Liver (tissue), 9 donors: ENCODE results near the gene SERINC5. TPM values are rescaled to one million over a fixed set of nuclear protein-coding genes. Genes with fewer than 3 reads are reported as not detected.

Experiments used
- DNase-seq: peaks from one replicate; pipeline ENCODE4 v3.0.0-alpha.2; 2017; ENCODE audit warnings: low spot score
- H3K27ac ChIP-seq, 2 donors: one replicate each; pipeline ENCODE4 v1.7.0; 2013; ENCODE audit warnings: inconsistent platforms in 2 of 2, low read length in 2 of 2, control low read depth in 1 of 2, low read depth in 1 of 2, mild to moderate bottlenecking in 1 of 2
- H3K27me3 ChIP-seq, 4 donors: one replicate each; pipeline versions ENCODE4 v1.6.1 to v1.7.0; 2013; ENCODE audit warnings: low read length in 3 of 4, inconsistent platforms in 1 of 4, mild to moderate bottlenecking in 1 of 4, moderate library complexity in 1 of 4; ENCODE audit not compliant: control insufficient read depth in 4 of 4, insufficient read depth in 4 of 4
- H3K36me3 ChIP-seq, 4 donors: one replicate each; pipeline versions ENCODE4 v1.6.1 to v1.7.0; 2013; ENCODE audit warnings: low read length in 3 of 4, mild to moderate bottlenecking in 3 of 4, low read depth in 1 of 4, moderate library complexity in 1 of 4; ENCODE audit not compliant: control insufficient read depth in 4 of 4, insufficient read depth in 3 of 4
- H3K4me1 ChIP-seq, 4 donors: one replicate each; pipeline versions ENCODE4 v1.6.1 to v1.7.0; 2013; ENCODE audit warnings: low read length in 3 of 4, mild to moderate bottlenecking in 3 of 4, moderate library complexity in 1 of 4; ENCODE audit not compliant: control insufficient read depth in 4 of 4, insufficient read depth in 4 of 4
- H3K4me3 ChIP-seq, 3 donors: one replicate each; pipeline versions ENCODE4 v1.6.1 to v1.7.0; 2013; ENCODE audit warnings: low read length in 3 of 3, control low read depth in 1 of 3, low read depth in 1 of 3, mild to moderate bottlenecking in 1 of 3
- H3K9ac ChIP-seq, 2 donors: one replicate each; pipeline ENCODE4 v1.7.0; 2013; ENCODE audit warnings: low read length in 2 of 2, mild to moderate bottlenecking in 2 of 2, moderate library complexity in 2 of 2, control low read depth in 1 of 2, low read depth in 1 of 2
- H3K9me3 ChIP-seq, 4 donors: one replicate each; pipeline versions ENCODE4 v1.6.1 to v1.7.0; 2013; ENCODE audit warnings: low read length in 3 of 4; ENCODE audit not compliant: control insufficient read depth in 4 of 4
- CTCF ChIP-seq: fragments of 150-350 bp; IDR thresholded peaks from 2 replicates; pipeline ENCODE4 v1.5.1; 2017; ENCODE audit warnings: improper control_type of control experiment, low read depth, low read length; ENCODE audit not compliant: missing input control
- EGR1 ChIP-seq, 2 donors: IDR thresholded peaks; 2 replicates each; pipeline ENCODE4 v1.6.1; 2016 to 2018; ENCODE audit warnings: antibody characterized with exemption in 2 of 2, low read depth in 2 of 2
- FOXA1 ChIP-seq: IDR thresholded peaks from 2 replicates; pipeline ENCODE4 v1.6.1; 2016; ENCODE audit warnings: antibody characterized with exemption
- FOXA2 ChIP-seq: IDR thresholded peaks from 2 replicates; pipeline ENCODE4 v1.6.1; 2016; ENCODE audit warnings: antibody characterized with exemption
- GABPA ChIP-seq, 2 donors: IDR thresholded peaks in 1 of 2; conservative IDR thresholded peaks in 1 of 2; 2 replicates each; pipeline ENCODE4 v1.6.1; 2016; ENCODE audit warnings: antibody characterized with exemption in 2 of 2, mild to moderate bottlenecking in 1 of 2, moderate library complexity in 1 of 2
- HNF4A ChIP-seq, 2 donors: conservative IDR thresholded peaks; 2 replicates each; pipeline ENCODE4 v1.6.1; 2016; ENCODE audit warnings: antibody characterized with exemption in 2 of 2, mild to moderate bottlenecking in 2 of 2
- HNF4G ChIP-seq: IDR thresholded peaks from 2 replicates; pipeline ENCODE4 v1.6.1; 2016; ENCODE audit warnings: antibody characterized with exemption
- JUND ChIP-seq, 2 donors: IDR thresholded peaks; 2 replicates each; pipeline ENCODE4 v1.6.1; 2016; ENCODE audit warnings: antibody characterized with exemption in 2 of 2
- NR2F2 ChIP-seq: IDR thresholded peaks from 2 replicates; pipeline ENCODE4 v1.6.1; 2016; ENCODE audit warnings: antibody characterized with exemption
- RAD21 ChIP-seq, 2 donors: IDR thresholded peaks; 2 replicates each; pipeline ENCODE4 v1.6.1; 2016; ENCODE audit warnings: antibody characterized with exemption in 2 of 2, mild to moderate bottlenecking in 2 of 2
- RXRA ChIP-seq, 2 donors: IDR thresholded peaks; 2 replicates each; pipeline ENCODE4 v1.6.1; 2017 to 2018; ENCODE audit warnings: antibody characterized with exemption in 2 of 2, mild to moderate bottlenecking in 1 of 2
- SP1 ChIP-seq: IDR thresholded peaks from 2 replicates; pipeline ENCODE4 v1.6.1; 2018; ENCODE audit warnings: antibody characterized with exemption, mild to moderate bottlenecking
- TAF1 ChIP-seq: conservative IDR thresholded peaks from 2 replicates; pipeline ENCODE4 v1.6.1; 2016; ENCODE audit warnings: antibody characterized with exemption, mild to moderate bottlenecking
- YY1 ChIP-seq: IDR thresholded peaks from 2 replicates; pipeline ENCODE4 v1.6.1; 2016; ENCODE audit warnings: antibody characterized with exemption, mild to moderate bottlenecking
- WGBS: extraction: QIAGEN DNeasy Blood & Tissue Kit; methylation state at CpG from one replicate; pipeline ENCODE4 v1.1.7; 2013; 5-methylcytosine and 5-hydroxymethylcytosine counted together
- polyA plus RNA-seq, 2 donors: library from polyadenylated mRNA; stranded (reverse) in 1 of 2; unstranded in 1 of 2; fragments of 200-250 nt in 1 of 2; fragments of >200 nt in 1 of 2; fragmentation: Nextera tagmentation in 1 of 2; extraction: Ambion mirVana in 1 of 2; gene quantifications; one replicate each; pipeline versions ENCODE4 v1.2.1 to v1.2.3, GENCODE V29; 2013 to 2015
- total RNA-seq, 2 donors: library from RNA; depleted of rRNA; stranded (reverse); fragments of >200 nt; gene quantifications; one replicate each; pipeline ENCODE4 v1.2.3, GENCODE V29; 2014
- TF ChIP-seq, protein P1 (sequence below): IDR thresholded peaks from 2 replicates; pipeline ENCODE4 v1.6.1; 2016; ENCODE audit warnings: antibody characterized with exemption, mild to moderate bottlenecking
- TF ChIP-seq, protein P2 (sequence below): IDR thresholded peaks from 2 replicates; pipeline ENCODE4 v1.6.1; 2016; ENCODE audit warnings: antibody characterized with exemption
- TF ChIP-seq, protein P3 (sequence below): IDR thresholded peaks from 2 replicates; pipeline ENCODE4 v1.6.1; 2016; ENCODE audit warnings: antibody characterized with exemption
- TF ChIP-seq, protein P4 (sequence below): IDR thresholded peaks from 2 replicates; pipeline ENCODE4 v1.6.1; 2016; ENCODE audit warnings: antibody characterized with exemption
- donor health status: healthy.
- donor health status: healthy.
- donor health status: healthy.
- donor health status: healthy.
- donor health status: healthy.

SERINC5 gene
- total and polyA plus RNA-seq, 4 donors: 22.2 to 82.3 (median 32.0) TPM

DNA sequence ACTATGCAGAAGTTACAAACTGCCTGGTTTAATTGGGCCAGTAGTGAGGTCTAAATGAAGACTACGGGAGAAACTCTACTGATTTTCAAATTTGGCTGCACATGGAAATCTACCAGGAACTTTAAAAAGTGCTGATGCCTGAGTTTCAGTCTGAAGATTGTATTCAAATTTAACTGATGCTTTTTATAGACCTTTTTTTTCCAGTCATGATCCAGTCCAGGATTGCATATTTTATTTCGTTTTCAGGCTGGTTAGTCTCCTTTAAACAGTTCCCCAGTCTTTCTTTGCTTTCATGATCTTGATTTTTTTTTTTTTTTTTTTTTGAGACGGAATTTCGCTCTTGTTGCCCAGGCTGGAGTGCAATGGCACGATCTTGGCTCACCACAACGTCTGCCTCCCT lies 40.3 kb upstream of the SERINC5 start:
- DNase-seq: no peak
- Histone ChIP-seq H3K4me1 (no peaks in the 10 kb centered on the region), H3K4me3 (no peak overlapping the region), H3K27ac (no peak overlapping the region), H3K9me3 (no peaks in the 10 kb centered on the region), H3K27me3 (no peaks in the 10 kb centered on the region), H3K36me3 (no peaks in the 10 kb centered on the region), H3K9ac (no peak overlapping the region)
- 70% methylated on average over 6 of the region's 6 CpGs for WGBS
- no peak for TF ChIP-seq RAD21 (IDR thresholded peaks at IDR 0.05)
- TF ChIP-seq SP1: no peak
- no peak for TF ChIP-seq JUND (IDR thresholded peaks at IDR 0.05)
- TF ChIP-seq TAF1: no peak
- TF ChIP-seq EGR1 (IDR thresholded peaks at IDR 0.05; ENCODE audit: low read depth in 2 of 2): no peak
- TF ChIP-seq, protein P1, sequence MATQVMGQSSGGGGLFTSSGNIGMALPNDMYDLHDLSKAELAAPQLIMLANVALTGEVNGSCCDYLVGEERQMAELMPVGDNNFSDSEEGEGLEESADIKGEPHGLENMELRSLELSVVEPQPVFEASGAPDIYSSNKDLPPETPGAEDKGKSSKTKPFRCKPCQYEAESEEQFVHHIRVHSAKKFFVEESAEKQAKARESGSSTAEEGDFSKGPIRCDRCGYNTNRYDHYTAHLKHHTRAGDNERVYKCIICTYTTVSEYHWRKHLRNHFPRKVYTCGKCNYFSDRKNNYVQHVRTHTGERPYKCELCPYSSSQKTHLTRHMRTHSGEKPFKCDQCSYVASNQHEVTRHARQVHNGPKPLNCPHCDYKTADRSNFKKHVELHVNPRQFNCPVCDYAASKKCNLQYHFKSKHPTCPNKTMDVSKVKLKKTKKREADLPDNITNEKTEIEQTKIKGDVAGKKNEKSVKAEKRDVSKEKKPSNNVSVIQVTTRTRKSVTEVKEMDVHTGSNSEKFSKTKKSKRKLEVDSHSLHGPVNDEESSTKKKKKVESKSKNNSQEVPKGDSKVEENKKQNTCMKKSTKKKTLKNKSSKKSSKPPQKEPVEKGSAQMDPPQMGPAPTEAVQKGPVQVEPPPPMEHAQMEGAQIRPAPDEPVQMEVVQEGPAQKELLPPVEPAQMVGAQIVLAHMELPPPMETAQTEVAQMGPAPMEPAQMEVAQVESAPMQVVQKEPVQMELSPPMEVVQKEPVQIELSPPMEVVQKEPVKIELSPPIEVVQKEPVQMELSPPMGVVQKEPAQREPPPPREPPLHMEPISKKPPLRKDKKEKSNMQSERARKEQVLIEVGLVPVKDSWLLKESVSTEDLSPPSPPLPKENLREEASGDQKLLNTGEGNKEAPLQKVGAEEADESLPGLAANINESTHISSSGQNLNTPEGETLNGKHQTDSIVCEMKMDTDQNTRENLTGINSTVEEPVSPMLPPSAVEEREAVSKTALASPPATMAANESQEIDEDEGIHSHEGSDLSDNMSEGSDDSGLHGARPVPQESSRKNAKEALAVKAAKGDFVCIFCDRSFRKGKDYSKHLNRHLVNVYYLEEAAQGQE: no peak
- TF ChIP-seq RXRA (IDR thresholded peaks at IDR 0.05): no peak
- TF ChIP-seq, protein P2, sequence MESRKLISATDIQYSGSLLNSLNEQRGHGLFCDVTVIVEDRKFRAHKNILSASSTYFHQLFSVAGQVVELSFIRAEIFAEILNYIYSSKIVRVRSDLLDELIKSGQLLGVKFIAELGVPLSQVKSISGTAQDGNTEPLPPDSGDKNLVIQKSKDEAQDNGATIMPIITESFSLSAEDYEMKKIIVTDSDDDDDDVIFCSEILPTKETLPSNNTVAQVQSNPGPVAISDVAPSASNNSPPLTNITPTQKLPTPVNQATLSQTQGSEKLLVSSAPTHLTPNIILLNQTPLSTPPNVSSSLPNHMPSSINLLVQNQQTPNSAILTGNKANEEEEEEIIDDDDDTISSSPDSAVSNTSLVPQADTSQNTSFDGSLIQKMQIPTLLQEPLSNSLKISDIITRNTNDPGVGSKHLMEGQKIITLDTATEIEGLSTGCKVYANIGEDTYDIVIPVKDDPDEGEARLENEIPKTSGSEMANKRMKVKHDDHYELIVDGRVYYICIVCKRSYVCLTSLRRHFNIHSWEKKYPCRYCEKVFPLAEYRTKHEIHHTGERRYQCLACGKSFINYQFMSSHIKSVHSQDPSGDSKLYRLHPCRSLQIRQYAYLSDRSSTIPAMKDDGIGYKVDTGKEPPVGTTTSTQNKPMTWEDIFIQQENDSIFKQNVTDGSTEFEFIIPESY: no peak
- TF ChIP-seq, protein P3, sequence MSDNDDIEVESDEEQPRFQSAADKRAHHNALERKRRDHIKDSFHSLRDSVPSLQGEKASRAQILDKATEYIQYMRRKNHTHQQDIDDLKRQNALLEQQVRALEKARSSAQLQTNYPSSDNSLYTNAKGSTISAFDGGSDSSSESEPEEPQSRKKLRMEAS: no peak
- TF ChIP-seq, protein P4, sequence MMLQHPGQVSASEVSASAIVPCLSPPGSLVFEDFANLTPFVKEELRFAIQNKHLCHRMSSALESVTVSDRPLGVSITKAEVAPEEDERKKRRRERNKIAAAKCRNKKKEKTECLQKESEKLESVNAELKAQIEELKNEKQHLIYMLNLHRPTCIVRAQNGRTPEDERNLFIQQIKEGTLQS: no peak
- TF ChIP-seq HNF4G: no peak
- no peak for TF ChIP-seq CTCF
- TF ChIP-seq HNF4A (conservative IDR thresholded peaks at IDR 0.05): no peak
- TF ChIP-seq FOXA1: no peak
- no peak for TF ChIP-seq FOXA2
- no peak for TF ChIP-seq GABPA (IDR thresholded peaks at IDR 0.05 in 1 of 2, conservative IDR thresholded peaks at IDR 0.05 in 1 of 2)
- no peak for TF ChIP-seq NR2F2
- no peak for TF ChIP-seq YY1
